ENCODE results near the gene TM9SF1. TPM values are rescaled to one million over a fixed set of nuclear protein-coding genes. Genes with fewer than 3 reads are reported as not detected.

The TM9SF1 gene
- total and polyA plus RNA-seq, 2 of the 13 experiments (the other 11 are each of a cell fraction or from before 2014, with no cell fraction given): 83.2 to 110 TPM

DNA sequence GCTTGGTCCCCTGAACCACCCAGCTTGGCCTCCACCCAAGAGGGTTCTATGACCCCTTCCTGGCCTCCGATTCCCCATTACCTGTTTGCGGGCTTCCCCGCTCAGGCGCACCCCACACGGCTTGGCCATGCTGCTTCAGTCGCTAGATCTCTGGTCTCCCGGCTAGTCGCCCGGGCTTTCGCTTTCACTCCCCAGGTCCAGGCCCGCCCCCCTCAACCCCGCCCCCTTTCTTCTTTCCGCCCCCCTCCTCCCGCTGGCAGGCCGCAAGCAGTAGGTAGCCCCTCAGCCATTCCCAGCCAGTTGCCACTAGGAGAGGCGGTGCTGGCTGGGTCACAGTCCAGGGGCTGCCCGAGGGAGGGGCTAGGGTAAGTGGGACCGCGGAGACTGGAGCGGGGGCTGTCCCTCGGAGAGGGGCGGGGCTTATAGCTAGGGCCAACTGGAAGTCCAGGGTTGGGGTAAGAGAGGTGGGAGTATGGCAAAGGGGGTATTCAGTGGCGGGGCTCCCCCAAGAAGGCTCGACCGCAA is 48.7 kb downstream of the TM9SF1 start, which contains the start of gene PSME2 (continued):
- TF ChIP-seq, protein P1, sequence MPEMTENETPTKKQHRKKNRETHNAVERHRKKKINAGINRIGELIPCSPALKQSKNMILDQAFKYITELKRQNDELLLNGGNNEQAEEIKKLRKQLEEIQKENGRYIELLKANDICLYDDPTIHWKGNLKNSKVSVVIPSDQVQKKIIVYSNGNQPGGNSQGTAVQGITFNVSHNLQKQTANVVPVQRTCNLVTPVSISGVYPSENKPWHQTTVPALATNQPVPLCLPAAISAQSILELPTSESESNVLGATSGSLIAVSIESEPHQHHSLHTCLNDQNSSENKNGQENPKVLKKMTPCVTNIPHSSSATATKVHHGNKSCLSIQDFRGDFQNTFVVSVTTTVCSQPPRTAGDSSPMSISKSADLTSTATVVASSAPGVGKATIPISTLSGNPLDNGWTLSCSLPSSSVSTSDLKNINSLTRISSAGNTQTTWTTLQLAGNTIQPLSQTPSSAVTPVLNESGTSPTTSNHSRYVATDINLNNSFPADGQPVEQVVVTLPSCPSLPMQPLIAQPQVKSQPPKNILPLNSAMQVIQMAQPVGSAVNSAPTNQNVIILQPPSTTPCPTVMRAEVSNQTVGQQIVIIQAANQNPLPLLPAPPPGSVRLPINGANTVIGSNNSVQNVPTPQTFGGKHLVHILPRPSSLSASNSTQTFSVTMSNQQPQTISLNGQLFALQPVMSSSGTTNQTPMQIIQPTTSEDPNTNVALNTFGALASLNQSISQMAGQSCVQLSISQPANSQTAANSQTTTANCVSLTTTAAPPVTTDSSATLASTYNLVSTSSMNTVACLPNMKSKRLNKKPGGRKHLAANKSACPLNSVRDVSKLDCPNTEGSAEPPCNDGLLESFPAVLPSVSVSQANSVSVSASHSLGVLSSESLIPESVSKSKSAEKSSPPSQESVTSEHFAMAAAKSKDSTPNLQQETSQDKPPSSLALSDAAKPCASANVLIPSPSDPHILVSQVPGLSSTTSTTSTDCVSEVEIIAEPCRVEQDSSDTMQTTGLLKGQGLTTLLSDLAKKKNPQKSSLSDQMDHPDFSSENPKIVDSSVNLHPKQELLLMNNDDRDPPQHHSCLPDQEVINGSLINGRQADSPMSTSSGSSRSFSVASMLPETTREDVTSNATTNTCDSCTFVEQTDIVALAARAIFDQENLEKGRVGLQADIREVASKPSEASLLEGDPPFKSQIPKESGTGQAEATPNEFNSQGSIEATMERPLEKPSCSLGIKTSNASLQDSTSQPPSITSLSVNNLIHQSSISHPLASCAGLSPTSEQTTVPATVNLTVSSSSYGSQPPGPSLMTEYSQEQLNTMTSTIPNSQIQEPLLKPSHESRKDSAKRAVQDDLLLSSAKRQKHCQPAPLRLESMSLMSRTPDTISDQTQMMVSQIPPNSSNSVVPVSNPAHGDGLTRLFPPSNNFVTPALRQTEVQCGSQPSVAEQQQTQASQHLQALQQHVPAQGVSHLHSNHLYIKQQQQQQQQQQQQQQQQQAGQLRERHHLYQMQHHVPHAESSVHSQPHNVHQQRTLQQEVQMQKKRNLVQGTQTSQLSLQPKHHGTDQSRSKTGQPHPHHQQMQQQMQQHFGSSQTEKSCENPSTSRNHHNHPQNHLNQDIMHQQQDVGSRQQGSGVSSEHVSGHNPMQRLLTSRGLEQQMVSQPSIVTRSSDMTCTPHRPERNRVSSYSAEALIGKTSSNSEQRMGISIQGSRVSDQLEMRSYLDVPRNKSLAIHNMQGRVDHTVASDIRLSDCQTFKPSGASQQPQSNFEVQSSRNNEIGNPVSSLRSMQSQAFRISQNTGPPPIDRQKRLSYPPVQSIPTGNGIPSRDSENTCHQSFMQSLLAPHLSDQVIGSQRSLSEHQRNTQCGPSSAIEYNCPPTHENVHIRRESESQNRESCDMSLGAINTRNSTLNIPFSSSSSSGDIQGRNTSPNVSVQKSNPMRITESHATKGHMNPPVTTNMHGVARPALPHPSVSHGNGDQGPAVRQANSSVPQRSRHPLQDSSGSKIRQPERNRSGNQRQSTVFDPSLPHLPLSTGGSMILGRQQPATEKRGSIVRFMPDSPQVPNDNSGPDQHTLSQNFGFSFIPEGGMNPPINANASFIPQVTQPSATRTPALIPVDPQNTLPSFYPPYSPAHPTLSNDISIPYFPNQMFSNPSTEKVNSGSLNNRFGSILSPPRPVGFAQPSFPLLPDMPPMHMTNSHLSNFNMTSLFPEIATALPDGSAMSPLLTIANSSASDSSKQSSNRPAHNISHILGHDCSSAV (CRISPR knock-in tag; IDR thresholded peaks at IDR 0.05; ENCODE audit: borderline replicate concordance): 0 out of 2 replicates have a peak, but pooled peaks have one; percentile 29
- TF ChIP-seq SAP130 (CRISPR knock-in tag; IDR thresholded peaks at IDR 0.05; ENCODE audit: low read depth) (peak; percentile 97), ZNF230 (CRISPR knock-in tag; IDR thresholded peaks at IDR 0.05) (no peak), SNAI1 (CRISPR knock-in tag; IDR thresholded peaks at IDR 0.05; ENCODE audit: borderline replicate concordance) (peak; percentile 93)
- TF ChIP-seq, protein P2, sequence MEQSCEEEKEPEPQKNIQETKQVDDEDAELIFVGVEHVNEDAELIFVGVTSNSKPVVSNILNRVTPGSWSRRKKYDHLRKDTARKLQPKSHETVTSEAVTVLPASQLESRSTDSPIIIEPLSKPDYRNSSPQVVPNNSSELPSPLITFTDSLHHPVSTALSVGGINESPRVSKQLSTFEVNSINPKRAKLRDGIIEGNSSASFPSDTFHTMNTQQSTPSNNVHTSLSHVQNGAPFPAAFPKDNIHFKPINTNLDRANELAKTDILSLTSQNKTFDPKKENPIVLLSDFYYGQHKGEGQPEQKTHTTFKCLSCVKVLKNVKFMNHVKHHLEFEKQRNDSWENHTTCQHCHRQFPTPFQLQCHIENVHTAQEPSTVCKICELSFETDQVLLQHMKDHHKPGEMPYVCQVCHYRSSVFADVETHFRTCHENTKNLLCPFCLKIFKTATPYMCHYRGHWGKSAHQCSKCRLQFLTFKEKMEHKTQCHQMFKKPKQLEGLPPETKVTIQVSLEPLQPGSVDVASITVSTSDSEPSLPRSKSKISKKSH (CRISPR knock-in tag; IDR thresholded peaks at IDR 0.05; ENCODE audit: borderline replicate concordance): no peak
- TF ChIP-seq, protein P3, sequence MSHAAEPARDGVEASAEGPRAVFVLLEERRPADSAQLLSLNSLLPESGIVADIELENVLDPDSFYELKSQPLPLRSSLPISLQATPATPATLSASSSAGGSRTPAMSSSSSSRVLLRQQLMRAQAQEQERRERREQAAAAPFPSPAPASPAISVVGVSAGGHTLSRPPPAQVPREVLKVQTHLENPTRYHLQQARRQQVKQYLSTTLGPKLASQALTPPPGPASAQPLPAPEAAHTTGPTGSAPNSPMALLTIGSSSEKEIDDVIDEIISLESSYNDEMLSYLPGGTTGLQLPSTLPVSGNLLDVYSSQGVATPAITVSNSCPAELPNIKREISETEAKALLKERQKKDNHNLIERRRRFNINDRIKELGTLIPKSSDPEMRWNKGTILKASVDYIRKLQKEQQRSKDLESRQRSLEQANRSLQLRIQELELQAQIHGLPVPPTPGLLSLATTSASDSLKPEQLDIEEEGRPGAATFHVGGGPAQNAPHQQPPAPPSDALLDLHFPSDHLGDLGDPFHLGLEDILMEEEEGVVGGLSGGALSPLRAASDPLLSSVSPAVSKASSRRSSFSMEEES (CRISPR knock-in tag; IDR thresholded peaks at IDR 0.05): no peak
